ENCODE results near the gene CALML6. TPM values are rescaled to one million over a fixed set of nuclear protein-coding genes. Genes with fewer than 3 reads are reported as not detected.

Gene CALML6
- total RNA-seq, 1 donor from 2014 or later = 0.49 TPM

GRCh38 chr1:1900883-1901640 is 14.0 kb upstream of the CALML6 start:
- Histone ChIP-seq H3K27me3 (no peaks in the 10 kb centered on the region), H3K4me3 (no peak overlapping the region), H3K36me3 (no peaks in the 10 kb centered on the region), H3K4me1 (peaks cover 3% of the 10 kb centered on the region), H3K9me3 (no peaks in the 10 kb centered on the region), H3K27ac (no peak overlapping the region)
- intact Hi-C loops (cut with DNase I) = no loop called here
- no peak for TF ChIP-seq POLR2AphosphoS5 (IDR thresholded peaks at IDR 0.05; ENCODE audit: insufficient read depth in 1 of 2, low read depth in 1 of 2)
- TF ChIP-seq, protein P1, sequence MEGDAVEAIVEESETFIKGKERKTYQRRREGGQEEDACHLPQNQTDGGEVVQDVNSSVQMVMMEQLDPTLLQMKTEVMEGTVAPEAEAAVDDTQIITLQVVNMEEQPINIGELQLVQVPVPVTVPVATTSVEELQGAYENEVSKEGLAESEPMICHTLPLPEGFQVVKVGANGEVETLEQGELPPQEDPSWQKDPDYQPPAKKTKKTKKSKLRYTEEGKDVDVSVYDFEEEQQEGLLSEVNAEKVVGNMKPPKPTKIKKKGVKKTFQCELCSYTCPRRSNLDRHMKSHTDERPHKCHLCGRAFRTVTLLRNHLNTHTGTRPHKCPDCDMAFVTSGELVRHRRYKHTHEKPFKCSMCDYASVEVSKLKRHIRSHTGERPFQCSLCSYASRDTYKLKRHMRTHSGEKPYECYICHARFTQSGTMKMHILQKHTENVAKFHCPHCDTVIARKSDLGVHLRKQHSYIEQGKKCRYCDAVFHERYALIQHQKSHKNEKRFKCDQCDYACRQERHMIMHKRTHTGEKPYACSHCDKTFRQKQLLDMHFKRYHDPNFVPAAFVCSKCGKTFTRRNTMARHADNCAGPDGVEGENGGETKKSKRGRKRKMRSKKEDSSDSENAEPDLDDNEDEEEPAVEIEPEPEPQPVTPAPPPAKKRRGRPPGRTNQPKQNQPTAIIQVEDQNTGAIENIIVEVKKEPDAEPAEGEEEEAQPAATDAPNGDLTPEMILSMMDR (IDR thresholded peaks at IDR 0.05) = no peak
- TF ChIP-seq POLR2A (IDR thresholded peaks at IDR 0.05) = no peak
- no peak for DNase-seq (ENCODE audit: extremely low spot score in 2 of 2)

- Histone ChIP-seq H3K9me3 (no peaks in the 10 kb centered on the region), H3K4me1 (peaks cover 10% of the 10 kb centered on the region), H3K27ac (no peak overlapping the region), H3K4me3 (no peak overlapping the region), H3K27me3 (no peaks in the 10 kb centered on the region), H3K36me3 (no peaks in the 10 kb centered on the region)
- TF ChIP-seq POLR2A (IDR thresholded peaks at IDR 0.05) (no peak), POLR2AphosphoS5 (IDR thresholded peaks at IDR 0.05; ENCODE audit: insufficient read depth in 1 of 2, low read depth in 1 of 2) (no peak)
- TF ChIP-seq, protein P1 (IDR thresholded peaks at IDR 0.05) = no peak
- DNase-seq (ENCODE audit: extremely low spot score in 2 of 2) = no peak
- intact Hi-C loops (cut with DNase I) = no loop called here
These were observed 13.3 kb upstream of the CALML6 start for GRCh38 chr1:1901641-1902294.

- intact Hi-C loops (cut with DNase I) = no loop called here
- no peak overlapping the region for H3K4me3 ChIP-seq
- H3K9me3 ChIP-seq = no peaks in the 10 kb centered on the region
- H3K4me1 ChIP-seq = peaks cover 24% of the 10 kb centered on the region
- H3K27me3 ChIP-seq = no peaks in the 10 kb centered on the region
- no peak for DNase-seq (ENCODE audit: extremely low spot score in 2 of 2)
- no peak for TF ChIP-seq POLR2A (IDR thresholded peaks at IDR 0.05)
- TF ChIP-seq, protein P1 (IDR thresholded peaks at IDR 0.05) = no peak
- no peak overlapping the region for H3K27ac ChIP-seq
- no peaks in the 10 kb centered on the region for H3K36me3 ChIP-seq
These were observed 11.8 kb upstream of the CALML6 start for GRCh38 chr1:1903224-1903623.

DNA sequence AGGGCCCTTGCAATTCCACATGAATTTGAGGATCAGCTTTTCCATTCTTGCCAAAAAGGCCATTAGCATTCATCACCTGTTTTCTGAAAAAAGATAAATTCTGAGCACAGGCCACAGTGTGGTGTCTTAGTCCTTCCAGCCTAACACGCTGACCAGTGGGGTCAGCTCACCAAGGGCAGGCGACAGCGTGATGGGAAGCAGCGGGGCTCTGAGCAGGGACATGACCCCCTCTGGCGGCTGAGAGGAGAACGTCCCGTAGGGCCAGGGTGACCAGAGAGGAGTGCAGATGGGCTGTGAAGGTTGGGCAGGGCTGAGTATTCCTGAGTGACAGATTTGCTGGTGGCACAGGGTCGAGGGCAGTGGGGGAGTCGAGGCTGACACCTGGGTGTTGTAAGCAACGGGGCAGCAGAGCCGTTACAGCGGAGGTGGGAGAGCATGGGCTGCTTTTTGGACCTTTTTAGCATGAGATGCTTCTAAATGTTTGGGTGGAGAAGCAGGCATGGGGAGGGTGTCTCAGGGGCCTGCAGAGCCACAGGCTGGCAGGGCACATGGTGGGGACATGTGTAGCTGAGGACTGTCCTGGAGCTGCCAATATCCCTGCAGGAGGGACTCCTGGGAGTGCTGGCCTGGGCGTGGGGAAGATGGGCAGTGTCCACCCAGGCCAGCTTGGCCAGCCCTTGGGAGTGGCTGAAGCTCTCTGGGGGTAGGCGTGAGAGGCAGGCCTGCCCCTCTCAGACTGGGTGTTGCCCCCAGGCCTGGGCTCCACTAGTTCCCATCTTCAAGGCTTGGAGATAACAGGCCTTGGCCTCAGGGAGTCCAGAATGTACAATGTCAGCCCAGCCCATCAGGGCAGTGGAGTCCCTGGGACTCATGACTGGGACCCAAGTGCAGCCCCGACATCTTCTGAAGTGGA is 8.6 kb upstream of the CALML6 start:
- Histone ChIP-seq H3K27ac (peak overlapping the region; percentile 39), H3K27me3 (no peaks in the 10 kb centered on the region), H3K9me3 (no peaks in the 10 kb centered on the region), H3K36me3 (no peaks in the 10 kb centered on the region), H3K4me1 (peaks cover 37% of the 10 kb centered on the region), H3K4me3 (no peak overlapping the region)
- TF ChIP-seq, protein P1 (IDR thresholded peaks at IDR 0.05) = peak; percentile 82 to 88 (median 85)
- peak; percentile 41 to 55 for TF ChIP-seq POLR2AphosphoS5 (IDR thresholded peaks at IDR 0.05; ENCODE audit: insufficient read depth in 1 of 2, low read depth in 1 of 2)
- TF ChIP-seq POLR2A (IDR thresholded peaks at IDR 0.05) = no peak
- no peak for DNase-seq (ENCODE audit: extremely low spot score in 2 of 2)
- intact Hi-C loops (cut with DNase I) = loop anchor here (5.0 kb wide), 1 partner anchor 129 kb away; the partner anchor contains the start of gene NADK

Measured in vagina (tissue), 2 donors.